GM21825 (cell line): Measurements from ENCODE around the gene ADCY5.

Experiments used
- ATAC-seq: cut with Tn5 transposase; IDR thresholded peaks from one replicate; pipeline ENCODE4 v1.9.1; 2021; ENCODE audit warnings: mild to moderate bottlenecking, moderate library complexity; ENCODE audit not compliant: unreplicated experiment

ADCY5 gene

DNA sequence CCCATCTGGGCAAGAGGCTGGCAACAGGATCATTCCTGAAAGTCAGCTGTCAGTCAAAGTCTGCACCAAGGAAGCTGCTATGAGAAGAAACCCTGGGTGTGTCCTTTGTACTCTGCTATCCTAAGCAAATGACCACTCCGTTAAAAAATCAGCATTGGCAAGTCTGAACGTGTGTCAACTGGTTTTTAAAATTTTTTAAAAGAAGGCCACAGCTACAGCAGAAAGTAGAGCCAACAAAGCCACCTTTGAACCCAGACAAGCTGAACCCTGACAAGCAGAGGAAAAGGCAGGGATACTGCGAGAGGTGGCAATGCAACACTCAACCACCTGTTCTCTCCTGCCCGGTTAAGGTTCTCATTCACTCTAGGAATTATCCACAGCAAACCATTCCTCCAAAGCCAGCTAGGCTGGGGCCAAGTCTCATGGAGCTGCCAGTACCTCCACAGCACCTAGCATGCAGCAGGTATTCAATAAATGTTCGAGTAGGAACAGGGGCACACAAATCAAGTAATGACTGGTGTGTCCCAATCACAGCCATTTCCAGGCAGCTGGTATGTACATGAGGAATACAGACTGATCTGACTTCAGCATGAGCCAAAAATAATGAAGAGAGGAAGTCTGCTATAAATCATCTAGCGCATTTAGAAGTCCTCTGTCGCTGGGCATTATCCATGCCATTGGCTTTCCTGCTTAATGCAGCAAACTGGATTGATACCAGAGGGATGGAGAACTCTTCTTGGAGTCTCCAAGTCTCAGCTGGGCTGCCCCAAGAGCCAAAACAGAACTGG, 76.0 kb downstream of the ADCY5 start:
- no peak for ATAC-seq

DNA sequence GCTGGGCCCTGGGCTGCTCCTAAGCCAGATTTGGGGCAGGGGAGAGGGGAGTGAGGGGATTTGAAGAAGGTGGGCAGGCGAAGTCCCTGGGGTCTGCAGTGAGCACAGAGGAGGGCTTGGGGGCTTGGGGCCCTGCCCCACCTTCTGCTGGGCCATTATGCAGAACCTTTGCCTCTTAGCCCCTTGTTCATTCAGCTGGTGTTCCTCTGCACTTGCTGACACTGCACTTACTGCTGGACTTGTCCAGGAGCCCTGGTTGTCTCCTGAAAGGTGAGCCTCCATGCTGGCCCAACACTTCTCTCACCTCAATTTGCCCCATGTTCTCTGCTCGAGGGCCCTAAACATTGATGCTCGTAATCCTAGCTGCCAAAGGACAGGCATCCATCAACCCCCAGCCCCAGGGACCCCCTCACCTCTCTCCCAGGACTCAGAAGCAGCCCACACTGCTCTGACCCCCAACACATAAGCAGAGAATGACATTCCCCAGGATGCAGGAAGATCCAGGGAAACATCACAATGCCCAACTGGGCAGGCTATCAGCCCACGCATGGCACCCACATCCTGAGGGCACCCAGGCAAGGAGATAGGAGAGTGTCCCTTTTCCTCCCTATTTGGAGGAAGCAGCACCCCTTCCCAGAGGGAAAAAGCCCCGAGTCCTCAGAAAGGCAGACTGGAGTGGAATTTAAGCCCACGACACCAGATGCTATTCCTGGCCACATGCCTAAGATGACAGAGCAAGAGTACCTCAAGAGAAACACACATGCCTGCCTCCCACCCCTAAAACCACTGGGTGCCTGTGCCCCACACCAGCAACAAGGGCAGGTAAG, 76.8 kb downstream of the ADCY5 start:
- ATAC-seq = no peak

DNA sequence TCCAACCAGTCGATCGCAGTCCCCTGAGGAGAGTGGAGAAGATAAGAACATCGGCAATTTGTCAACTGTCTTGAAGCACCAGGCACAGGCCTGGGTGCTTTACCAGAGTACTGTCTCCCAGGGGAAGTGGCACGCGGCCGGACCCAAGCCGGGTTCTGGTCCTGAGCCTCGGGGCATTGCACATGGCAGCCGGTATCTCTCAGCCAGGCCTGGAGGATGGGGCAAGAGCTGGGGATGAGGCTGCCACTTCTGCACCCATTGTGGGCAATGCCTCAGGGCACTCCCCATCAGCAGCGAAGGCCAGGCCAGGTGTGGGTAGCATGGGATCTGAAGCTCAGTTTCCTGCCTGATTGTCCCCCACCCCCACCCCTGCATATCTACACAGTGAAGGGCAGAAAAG, 77.5 kb downstream of the ADCY5 start:
- ATAC-seq = no peak

DNA sequence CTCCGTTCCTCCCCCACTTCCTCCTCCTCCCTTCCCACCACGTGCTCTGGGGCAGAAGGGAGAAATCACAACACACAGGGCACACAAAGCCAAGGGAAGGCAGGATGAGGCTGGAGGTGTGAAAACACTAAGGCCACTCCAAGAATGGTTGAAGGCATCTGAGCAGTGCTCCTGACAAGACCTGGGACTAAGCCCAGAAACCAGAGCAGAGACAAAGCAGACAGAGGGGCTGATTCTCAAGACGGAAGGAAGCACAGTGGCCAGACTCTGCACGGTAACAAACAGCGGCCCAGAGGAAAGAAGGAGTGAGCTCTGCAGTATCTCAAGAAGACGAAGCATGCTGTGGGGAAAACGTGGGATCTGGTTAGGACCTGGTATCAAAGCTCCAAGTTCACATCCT, 78.1 kb downstream of the ADCY5 start:
- no peak for ATAC-seq

DNA sequence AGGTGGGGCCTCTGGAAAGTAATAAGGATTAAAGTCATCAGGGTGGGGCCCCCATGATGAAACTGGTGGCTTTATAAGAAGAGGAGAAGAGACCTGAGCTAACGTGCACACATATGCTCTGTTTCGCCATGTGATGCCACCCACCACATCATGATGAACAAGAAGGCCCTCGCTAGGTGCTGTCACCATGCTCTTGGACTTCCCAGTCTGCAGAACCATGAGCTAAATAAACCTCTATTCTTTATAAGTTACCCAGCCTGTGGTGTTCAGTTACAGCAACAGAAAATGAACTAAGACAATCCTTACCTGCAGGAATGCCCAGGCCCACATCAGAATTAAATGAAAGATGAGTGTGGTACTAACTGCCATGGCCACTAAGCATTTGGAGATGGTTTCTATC, 79.8 kb downstream of the ADCY5 start:
- ATAC-seq = no peak

DNA sequence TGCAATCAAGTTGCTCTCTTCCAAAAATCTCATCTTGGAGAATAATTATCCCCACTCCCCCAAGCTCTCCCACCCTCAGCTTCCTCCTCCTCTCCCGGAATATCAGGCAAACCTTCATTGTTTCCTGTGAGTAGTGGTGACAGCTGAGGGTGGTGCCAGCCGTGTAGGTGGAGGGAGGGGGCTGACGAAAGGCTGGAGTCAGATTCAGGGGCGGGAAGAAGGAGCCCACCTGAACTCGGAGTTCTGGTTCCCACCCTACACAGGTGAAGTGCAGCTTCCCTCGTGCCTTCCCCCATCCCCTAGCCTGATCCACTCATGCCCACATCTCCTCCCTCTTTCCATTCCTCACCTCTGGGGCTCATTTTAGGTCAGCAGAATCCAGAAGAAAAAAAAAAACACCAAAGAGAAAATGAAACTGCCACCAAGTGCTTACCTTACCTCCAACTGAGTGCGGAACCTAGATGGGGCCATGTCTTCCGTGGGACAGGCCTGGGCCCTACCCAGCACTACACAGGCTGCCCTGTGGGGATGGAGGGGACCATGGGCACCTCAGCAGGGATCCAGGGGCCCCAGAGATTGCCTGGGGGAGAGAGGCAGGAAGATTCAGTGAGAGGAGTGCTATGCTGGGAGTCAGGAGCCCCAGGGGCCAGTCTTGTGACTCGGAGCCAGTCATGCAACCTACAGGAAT, 81.3 kb downstream of the ADCY5 start:
- ATAC-seq = no peak

DNA sequence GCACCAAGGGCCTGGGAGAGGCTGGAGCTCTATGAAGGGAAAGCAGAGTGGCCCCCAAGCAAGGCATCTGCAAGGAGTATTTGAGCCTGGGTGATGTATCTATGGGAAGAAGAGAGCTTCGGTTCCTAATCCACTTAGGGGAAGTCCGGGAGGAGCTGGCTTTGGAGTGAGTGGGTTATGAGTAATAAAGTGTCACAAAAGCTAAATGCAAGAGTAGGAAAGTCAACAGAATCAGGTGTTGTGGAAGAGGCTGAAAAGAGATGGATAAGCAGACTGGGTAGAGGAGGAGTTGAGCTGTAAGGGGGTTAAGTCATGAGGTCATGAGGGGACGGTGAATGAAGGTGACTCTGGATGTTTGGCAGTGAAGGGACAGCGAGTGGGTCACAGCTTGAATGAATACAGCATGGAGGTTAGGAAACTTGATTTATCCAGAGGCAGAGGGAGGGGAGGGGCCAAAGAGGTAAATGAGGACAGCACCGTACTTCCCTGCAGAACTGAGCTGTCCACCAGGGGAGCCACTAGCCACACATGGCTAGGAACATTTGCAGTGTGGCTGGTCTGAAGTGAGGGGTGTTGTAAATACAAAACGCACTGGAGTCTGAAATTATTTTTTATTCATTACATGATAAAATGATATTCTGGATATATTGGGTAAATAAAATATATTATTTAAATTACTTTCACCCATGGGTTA, 83.3 kb downstream of the ADCY5 start:
- no peak for ATAC-seq

DNA sequence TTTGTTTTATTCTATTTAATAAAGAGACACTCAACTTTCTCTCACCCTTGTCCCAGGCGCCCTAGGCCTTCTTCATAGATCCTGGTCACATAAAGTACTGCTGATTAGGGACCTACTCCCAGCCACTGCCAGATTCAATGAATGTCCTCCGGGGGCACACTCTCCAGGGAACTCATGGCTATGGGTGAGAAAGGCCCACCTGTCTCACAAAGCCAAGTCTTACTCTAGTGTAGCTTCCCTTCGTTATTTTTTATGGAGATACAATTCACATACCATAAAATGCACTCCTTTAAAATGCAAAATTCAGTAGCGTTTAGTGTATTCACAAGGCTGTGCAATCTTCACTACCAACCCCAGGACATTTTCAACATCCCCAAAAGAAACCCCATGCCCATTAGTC, 87.8 kb downstream of the ADCY5 start:
- ATAC-seq = no peak

DNA sequence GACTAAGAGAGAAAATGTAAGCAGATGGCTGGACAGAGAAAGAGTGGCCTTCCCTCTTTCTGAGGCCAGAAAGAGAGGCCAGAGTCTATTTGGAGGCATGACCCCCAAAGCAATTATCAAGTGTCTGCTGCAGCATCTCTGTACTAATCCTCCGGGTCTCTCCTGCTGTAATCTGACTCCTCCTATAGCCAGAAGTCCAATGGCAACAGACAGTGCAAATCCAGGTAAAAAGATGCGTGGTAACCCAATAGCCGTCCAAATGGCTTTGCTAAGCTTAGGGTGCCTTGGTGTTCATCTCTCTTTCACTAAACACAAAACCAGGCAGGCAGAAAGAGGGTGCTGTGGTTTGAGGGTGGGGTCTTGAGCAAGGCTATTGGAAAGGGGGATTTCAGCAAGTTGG, 91.6 kb downstream of the ADCY5 start:
- no peak for ATAC-seq

DNA sequence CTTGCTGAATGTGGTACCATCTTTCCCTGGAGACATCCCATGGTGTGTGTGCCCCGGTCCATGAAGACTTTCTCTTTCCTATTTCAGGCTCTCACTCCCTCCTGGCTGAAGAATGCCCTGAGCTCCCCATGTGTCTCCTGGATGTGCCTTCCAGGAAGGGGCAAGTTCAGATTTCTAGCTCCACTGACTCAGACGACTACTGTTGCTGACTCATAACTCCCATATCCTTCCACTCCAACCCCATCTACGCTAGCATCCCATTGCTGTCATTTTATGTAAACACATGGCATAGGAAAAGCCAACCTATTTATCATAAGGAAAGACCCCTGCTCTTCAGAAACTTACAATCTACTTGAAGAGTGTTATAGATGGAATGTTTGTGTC, 95.0 kb downstream of the ADCY5 start:
- no peak for ATAC-seq

DNA sequence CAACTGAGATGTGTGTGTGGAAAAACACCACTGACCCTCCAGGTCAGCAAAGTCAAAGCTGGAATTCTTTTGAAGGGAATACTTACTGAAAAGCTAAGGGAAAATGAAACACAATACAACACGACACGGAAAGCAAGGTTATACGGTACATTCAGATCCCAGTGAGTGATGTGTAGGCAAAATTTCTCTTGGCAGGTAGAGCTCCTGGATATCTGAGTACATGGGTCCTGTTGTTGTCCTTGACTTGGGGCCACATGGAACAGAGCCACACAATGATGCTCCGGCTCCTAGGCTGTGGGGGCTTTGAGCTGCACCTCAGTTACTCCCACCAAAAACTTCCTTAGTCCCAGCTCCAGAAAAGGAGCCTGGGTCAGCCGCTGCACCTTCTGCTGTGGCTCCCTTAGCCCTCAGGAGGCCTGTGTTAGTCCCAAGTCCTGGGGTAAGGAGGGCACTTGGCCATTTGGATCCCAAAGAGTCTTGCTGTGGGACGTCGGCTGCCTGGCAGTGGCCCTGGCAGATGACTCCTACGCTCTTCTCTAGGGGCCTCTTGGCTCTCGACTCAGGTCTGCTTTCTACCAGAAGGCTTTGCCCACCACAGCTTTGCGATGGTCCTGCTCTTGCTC, 95.6 kb downstream of the ADCY5 start:
- ATAC-seq = no peak

DNA sequence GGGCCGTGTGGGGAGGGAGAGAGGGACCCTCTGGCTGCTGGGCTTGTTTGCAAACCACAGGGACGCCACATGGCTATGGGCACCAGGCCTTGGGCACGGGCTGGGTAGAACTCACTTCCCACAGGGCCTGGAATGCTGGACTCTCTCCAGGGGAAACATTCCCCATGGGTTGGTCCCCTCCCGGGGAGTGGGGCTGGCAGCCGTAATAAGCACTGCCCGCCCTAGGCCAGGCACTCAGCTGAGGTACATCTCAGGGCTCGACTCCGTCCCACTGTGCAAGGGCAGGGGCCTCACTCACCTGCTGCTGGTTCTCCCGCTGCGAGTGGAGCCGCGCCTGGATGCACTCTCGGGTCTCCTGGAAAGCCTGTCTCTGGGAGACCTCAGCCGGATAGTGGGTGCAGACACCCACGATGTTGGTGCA, 96.7 kb downstream of the ADCY5 start:
- no peak for ATAC-seq

DNA sequence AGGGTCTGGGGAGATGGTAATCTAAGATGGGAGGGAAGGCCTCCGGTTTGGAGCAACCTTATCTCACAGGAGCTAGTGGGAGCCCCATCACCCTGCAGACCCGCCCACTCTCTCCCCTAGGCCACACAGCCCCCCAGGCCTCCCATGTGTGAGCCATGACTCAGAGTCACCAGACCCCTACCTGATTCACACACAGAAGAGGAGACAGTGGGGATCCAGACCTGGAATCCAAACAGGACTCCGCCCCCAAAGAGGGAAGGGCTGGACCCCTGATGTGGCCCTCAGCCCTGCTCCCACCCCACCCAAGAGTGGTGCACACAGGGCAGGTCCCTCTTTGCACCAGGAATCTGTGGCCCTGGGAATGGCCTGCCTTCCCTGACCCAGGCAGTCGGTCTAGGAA, 97.4 kb downstream of the ADCY5 start:
- ATAC-seq = no peak

DNA sequence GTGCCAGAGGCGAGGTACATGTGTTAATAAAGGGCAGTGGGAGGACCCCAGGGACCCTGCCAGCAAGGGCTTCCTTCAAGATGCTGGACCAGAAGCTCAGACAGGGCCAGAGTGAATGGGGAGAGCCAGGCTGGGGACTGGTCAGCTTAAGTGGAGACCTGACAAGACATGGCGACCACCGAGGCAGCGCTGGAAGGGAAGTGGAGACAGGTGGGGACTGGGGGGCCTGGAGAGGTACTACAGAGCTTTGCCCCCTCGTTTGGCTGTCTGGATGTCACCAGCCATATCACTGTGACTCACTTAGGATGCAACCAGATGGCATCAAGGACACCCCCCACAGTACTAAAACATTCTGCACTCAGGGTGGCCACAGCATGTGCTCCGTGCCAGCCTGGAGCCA, 97.9 kb downstream of the ADCY5 start:
- ATAC-seq = no peak

DNA sequence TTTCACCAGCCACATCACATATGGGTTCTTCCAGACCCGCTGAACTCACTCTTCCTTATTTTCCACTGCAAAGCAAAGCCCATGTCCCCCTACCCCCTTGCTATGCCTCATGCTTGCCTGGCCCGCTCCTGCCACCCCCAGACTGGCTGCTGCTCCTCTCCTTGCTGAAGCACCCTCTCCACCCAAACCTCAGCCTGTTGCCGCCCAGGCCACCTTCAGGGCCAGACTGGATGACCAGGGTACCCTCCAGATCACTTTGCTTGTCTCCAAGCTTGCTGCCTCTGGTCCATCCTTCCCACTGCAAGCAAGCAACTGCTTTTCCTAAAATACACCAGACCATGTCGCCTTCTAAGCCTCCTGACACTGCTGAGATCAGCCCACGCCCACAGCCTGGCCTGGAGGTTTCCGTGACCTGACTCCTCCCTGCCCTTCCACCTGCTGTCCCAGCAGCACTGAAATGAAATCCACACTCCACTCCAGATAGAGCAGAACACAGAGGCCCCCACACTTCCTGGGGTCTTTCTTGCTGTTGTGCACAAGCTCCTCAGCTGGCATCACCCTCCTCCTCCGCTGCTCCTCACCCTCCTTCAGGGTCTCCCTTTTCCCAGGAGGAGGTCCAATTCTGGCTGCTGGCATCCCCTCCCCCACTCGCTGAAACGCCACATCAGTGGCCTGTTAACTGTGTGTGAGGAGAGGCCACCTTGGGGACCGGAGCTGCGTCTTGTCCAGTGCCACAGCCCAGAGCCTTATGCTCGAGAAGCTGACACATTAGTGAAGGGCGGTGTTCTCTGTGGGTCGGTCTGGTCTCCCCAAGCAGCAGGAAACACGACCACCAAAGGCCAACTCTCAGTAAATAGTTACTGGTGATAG, 99.1 kb downstream of the ADCY5 start:
- ATAC-seq = no peak

DNA sequence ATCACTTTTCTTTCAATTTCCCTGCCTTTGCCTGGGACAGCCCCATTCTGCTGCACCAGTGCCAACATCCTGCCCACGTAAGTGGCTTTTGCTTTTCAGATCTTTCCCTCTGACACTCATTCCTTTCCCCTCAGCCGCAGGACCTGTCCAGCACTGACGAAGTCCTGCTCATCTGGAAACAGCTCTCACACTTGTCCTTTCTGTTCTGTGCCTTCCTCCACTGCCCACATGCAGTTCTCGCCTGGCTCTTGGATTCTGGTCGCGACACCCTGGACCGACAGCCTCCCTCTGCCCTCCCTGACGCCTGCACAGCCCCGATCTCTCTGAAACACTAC, 99.7 kb downstream of the ADCY5 start:
- no peak for ATAC-seq

DNA sequence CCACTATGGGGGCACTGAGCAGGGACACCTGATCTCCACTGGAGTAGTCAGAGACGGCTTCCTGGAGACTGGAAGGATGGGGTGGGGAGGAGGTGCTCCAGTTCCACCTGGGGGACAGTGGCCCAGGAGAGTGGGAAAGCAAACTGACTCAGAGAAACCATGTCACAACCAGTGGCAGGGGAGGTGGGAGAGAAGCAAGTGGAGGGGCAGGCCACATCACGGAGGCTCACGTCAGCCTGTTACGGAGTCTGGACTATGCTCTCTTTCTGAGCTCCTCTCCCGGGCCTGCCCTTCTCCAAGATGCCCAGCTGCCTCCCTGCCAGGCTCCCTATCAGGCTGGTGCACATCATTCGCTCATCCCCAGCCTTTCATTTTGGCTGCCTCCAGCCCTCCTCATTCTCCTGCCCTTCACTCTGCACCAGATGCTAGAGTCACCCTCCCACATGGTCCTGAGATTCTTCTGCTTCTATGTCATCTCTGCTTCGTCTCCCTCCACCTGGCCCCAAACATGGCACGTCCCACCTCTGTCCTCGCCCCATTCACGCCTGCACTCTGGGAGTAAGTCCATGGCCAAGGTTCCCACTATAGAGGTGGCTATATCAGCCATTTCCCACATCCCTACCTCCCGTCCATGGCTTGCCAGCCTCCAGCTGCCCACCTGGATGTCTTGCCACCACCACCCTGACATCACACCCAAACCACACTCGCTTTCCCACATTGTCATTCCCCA, 100.3 kb downstream of the ADCY5 start:
- ATAC-seq = no peak

DNA sequence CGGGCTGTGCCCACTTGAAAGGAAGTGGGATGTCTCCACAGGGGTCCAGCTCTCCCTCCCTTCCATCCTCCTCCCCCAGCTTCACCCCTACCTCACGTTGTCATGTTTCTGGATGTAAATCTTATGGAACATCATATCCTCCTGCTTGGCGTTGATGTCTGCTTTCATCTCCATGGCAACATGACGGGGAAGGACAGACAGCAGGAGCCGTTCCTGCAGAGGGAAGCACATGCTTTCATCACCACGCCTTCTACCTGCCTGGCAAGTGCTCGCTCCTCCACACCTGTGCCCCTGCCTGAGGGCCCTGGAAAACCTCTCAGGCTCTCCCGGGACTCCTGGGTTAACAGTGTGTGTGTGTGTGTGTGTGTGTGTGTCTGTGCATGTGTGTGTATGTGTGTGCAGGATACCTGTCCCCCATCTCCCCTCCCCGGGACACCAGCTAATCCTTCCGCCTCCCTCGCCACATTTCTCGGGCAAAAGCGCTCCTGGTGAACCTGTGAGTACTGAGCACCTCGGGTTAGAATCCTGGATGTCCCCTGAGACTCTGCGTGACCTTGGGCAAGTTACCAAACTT, 101.1 kb downstream of the ADCY5 start:
- no peak for ATAC-seq

DNA sequence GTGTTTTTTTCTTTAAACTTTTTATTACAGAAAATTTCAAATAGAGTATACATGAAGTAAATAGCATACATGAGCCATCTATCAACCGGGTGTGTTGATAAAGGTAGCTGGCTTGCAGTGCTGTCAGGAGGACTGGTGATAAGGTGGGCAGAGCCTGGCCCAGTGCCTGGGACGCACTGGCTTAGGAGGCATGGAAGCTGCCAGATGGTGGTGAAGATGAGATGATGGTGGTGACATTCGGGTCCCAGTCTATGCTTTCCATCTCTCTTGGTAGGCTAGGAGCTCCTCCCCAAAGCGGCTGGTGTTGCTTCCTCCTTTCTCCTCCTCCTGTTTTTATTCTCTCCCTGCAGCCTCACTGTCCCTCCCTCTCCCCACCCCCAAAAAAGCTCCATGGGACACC, 101.7 kb downstream of the ADCY5 start:
- no peak for ATAC-seq
